SK-N-DZ (cell line): ENCODE measurements around the gene KIF25.

ENCODE experiments used
- DNase-seq: peaks from one replicate; pipeline ENCODE4 v3.0.0-alpha.2; 2015; ENCODE audit warnings: low spot score

The KIF25 gene

DNA sequence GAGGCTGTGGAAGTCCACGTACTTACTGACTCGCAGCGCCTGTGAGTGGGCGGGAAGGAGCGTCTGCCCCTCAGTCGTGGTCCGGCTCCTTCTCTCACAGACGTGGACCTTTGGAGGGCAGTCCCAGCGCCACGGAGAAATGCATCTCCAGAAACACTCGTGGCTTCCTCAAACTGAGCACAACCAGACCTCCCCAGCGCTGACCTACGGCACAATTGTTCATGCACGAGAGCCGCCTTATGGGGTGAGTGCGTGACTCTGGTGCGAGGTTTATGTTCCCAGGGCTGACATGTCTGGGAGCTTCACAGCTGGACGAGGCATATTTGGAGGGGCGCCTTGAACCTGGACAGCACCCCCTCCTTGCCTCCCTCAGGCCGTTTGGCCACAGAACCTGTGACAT lies 51.8 kb downstream of the KIF25 start:
- no peak for DNase-seq

DNA sequence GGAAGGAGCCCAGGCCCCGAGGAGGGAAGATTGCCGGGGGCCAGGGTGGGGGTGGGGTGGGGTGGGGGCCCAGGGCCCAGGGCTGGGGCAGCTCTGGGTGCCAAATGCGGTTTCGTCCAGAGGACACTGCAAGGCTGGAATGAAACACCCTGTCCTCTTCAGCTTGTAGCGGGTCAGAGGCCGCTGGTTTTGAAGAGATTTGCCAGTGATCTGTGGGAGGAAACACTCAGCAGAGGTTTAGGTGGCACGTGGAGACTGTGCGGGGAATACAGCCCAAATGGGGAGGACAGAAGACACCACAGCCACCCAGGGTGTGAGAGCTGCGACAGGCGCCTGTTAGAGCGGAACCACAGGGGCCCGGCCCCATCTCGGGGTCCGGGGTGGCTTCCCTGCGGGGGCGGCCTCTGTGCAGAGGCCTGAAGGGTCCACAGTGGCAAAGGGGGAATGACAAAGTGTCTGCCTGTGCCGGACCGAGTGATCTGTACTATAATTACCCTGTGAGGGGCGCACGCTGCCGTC lies 52.3 kb downstream of the KIF25 start:
- DNase-seq = no peak

DNA sequence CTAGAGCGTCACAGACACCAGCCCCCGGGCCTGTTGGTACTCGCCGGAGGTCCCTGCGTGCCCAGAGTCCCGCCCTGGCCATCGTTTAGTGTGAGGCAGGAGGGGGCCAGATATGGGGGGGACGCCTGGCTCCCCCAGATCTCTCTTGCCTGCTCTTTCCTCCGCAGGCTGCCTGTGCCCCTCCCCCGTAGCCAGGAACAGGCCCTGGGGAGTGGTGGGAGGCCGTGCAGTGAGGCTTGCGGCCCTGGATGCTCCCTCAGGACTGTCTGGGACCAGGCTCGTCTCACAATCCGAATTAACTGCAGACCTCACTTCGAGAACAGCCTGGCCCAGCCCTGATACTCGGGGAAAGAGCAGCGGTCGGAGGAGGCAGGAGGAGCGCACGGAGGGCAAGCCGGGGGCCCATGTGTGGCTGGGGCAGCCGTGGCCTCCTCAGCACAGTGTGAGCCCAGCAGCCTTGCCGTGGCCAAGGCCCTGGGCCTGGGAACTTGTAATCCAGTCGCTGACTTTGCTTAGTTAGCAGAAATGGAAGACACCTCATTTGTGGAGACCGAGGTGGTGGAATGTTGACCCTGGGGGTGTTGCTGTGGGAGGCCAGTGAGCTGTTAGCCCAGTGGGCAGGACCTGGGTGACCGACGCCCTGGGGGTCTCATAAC lies 52.9 kb downstream of the KIF25 start:
- no peak for DNase-seq

DNA sequence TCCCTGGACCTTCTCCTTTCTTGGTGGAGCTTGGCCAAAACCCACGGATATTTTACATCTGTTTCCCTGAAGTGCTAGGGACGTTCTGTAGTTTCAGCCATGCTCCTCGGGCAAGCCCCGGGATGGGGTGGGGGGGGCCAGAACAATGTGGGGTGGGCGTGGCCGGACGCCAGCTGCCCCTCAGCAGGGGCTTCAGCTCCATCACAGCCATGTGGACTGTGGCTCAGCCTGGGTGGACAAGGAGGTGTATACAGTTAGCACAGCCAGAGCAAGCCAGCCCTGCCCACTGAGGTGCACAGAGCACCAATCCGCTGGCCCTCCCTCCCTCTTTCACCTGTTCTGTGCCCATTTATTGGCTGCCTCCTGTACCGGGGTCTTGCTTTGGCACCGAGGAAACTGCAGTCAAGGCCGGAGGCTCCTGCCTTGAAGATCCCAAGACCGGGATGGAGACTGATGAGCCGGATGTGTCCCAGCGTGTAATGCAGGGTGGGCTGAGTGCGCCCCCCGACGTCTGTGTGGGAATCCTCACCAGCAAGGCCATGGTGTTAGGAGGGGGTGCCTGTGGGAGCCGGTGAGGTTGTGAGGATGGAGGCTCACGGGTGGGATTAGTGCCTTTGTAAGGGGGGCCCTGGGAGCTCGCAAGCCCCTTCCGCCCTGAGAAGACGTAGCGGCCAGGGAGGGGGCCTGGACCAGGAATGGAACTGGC lies 53.6 kb downstream of the KIF25 start:
- no peak for DNase-seq

DNA sequence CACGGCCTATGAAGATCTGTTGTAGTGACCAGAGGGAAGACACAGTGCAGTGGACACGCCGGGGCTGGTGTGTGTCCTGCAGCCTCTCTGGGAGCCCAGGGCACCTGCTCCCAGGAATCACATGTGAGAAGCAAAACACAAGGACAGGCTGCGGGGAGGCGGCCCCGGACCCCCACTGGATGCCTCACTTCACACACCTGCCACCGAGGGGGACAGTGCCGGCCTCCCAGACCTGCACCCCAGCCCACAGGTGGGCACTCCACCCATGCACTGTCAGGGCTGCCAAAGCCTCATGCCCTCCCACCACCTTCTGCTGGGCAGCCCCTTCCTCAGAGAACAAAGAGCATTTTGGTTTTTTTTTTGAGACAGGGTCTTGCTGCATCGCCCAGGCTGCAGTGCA lies 54.2 kb downstream of the KIF25 start:
- DNase-seq = no peak

DNA sequence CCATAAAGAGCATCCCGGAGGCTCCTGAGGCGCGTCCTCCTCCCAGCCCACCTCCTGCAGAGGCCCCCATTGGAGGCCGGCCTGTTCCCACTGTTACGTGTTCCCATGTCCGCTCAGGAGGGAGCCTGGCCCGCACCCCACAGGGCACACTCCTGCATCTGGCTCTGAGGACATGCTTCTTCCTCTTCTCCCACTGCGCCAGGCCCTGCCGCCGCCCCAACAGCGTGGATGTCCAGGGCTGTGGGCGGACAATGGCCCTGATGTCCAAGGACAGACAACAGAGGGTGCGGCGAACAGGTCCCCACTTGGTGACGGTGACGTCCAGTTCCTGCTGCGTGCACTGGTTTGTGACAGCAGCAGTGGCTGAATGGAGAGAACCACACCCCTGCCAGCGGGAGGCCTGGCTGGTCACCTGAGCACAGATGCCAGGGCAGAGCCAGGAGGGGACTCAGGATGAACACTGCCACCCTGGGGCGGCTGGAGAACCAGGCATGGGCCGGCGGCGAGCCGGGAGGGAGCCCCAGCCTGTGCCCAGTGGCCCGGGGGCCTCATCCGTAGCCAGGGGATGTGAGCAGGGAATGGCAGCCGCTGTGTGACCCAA lies 54.9 kb downstream of the KIF25 start:
- DNase-seq = no peak

DNA sequence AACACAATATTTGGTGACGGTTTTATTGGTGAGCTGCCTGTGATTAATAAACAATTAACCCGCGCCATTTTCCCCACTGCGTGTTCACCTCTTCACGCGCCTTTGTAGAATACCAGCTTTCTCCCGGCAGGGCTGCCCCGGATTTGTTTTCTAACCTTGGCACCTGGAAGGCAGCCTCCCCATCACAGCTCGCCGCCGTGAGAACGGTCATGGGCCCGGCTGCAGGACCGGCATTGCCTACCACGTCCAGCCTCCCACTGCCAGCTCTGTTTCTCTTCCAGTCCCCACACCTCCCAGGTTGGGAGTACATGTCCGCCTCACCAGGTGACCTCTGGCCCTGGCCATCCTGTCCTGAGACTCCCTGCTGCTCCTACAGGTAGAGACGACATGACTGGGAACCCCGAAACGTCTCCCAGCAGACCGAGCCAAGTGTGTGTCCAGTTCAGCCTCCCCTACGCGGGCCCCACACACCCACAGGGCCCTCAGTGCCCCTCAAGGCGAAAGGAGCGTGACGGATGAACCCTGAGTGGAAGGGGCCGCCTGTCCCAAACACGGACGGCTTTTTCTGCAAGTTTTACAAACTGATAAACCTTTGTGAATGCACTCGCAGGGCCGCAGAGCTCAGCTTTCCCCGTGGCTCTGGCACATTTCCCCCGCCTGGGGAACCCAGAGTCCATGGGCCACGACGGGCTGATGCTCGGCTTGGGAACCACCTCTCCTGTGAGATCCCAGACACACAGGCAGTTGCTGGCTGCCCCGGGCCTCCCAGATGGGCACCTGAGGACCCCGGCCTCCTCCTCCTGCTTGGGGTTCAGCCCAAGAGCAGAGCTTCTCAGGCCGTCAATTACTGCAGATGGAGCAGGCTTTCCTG lies 55.9 kb downstream of the KIF25 start:
- DNase-seq = no peak

DNA sequence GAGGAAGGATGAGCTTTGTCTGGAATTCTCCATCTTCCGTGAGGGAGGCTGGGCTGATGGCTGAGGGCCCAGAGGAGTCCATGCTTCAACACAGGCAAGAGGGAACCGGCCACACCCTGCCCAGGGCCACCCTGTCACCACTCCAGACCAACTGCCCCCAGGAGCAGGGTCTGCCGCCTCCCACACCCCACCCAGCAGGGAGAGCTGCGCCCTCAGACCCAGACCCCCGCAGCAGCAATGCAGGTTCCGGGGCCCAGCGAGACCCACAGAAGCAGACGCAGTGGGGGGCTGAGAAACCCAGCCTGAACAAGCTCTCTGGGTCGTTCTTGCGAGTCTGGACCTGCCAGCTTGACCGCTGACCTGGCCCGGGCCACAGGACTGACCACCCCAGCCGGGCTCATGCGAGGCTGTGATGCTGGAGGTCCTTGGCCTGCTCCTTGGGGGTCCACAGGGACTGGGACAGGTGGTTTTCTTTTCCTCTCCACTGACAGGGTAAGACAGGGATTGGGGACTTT lies 56.5 kb downstream of the KIF25 start:
- no peak for DNase-seq

DNA sequence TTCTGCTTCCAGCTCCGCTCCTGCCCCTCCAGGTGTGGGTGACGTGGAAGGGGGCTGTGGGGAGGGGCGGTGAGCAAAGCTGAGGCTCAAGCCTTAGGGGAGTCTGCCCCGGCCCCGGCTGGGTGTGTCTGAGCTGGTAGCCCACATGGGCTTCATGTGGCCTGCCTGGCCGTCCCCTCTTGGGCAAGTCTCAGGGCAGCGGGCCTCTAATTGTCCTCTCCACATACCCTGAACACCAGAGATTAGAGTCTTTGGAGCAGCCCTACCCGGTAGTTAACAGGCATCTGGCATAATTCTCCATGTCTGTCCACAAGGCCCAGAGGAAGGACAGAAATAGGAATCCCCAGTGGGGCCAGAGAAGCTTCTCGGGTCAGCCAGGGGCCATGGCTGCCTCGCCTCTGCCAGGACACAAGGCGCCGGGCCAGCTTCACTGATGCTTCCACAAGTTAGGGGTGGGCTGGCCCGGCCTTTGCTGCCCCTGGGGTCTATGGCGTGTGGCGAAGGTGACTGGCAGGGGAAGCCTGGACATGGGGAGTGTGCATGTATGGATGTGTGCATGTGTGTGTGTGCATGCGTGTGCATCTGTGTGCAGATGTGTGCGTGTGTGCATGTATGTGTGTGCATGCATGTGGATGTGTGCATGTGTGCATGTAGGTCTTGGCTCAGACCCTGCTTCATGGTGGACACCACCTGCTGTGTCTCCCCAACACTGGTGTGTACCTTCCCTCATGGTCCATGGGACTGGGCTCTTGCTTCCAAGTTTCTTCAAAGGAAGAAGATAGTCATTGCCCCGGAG lies 57.5 kb downstream of the KIF25 start:
- no peak for DNase-seq

DNA sequence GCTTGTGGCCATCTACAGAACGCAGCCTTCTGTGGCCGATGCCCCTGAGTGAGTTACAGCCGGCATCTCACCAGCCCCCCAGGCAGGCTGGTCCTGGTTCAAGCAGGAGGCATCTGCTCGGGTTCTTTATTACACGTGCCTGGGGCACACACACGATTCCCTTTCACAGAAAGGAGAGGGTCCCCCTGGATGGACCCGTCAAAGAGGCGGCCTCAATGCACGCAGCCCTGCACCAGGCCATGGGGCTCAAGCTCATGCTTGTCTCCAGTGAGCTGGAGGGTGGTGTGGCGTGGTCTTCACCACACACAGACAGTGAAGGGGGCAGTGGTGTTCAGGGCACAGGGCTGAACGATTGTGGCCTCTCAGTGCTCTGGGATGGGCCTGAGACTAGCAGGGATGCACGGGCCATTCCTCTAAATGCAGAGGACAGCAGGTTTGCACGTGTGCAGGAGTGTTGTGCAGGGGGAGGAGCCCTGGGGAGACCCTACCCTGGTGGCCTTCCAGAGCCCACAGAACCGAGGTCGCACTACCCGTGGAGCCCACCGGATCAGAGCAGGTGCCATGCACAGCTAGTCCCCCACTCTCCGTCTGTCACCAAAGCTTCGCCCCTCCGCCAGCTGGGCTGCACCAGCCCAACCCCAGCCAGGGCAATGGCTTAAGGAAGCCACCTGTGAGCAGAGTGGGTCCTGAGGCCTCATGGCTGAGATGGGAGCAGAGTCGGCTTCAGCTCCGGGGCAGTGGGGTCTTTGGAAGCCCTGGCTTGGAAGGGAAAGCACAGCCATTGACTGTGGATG lies 58.4 kb downstream of the KIF25 start:
- no peak for DNase-seq

DNA sequence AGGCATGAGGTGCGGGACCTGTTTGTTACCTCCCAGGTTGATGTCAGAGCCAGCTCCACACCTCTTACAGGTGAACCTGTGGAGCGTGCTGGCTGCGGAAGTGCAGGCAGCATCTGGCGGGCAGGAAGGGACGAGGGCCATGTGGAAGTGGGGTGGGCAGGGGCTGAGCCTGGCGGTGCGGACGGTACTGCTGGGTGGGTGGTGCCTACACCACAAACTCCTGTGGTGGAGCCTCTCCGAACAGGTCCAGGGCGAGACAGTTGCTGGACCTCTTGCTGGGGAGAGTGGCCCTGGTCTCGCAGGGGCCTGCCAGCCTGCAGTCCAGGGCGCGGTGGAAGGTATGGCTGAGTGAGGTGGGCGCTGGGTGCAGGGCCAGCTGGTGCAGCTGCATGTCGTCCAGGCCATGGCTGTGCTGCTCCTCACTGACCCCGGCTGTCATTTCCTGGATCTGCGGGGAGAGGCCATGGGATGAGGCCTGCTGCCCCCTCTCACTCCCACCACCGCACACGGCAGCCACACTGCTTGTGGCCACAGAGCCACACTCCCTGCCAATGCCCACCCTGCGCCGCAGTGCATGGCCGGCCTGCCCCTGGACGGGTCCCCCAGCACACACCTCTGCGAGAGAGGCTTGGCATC lies 59.5 kb downstream of the KIF25 start:
- no peak for DNase-seq

DNA sequence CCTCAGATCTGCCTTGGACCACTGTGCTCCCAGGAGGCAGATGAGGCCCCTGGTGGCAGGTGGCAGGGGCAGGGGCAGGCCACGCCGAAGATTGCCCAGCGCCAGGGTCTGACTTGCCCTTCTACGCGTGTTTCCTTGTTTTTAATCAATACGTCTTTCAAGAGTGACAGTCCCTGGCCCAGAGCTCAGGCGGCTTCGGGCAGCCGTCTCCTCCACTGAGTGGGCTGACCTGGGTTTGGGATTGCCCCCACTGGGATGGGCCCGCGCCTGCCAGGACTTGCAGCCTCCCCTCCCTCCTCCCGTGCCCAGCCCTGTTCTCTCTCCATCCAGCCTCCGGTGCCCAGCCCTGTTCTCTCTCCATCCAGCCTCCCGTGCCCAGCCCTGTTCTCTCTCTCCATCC lies 60.4 kb downstream of the KIF25 start:
- no peak for DNase-seq

DNA sequence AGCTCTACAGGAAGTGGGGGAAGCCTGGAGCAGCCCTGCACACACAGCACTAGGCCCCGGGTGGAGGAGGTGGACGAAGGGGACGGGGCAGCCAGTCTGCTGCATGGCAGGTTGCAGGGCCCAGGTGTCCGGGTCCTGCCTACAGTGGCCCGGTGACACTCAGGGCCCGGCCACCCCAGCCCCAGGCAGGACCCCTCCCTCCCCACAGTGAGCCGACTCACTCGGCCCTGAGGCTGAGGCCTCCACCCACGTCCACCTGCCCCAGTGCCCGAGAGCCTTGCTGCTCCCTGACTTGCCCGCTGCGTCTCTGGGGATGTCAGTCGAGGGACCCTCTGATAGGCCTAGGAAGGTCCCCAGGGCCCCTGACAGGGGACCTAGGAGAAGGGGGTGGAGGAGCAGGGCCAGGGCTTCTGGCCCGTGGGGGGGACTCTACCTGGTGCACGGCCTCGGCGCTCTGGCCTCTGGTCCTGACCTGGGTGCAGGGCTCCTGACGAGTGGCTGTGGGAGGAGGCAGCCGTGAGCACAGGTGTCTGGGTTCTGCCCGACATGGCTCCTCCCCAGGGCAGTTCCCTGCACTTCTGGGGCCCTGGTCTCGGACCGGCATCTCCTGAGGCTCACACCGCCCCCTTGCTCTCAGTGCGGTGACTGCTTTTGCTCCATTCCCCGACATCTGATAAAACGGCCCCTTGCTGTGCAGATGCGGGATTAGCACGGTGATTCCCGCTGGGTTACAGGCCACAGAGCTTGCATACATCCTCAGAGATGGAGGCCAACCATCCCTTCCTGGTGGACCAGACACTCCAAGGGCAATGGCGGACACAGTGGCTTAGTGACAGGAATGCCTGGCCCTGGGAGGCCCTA lies 61.5 kb downstream of the KIF25 start:
- DNase-seq = no peak

DNA sequence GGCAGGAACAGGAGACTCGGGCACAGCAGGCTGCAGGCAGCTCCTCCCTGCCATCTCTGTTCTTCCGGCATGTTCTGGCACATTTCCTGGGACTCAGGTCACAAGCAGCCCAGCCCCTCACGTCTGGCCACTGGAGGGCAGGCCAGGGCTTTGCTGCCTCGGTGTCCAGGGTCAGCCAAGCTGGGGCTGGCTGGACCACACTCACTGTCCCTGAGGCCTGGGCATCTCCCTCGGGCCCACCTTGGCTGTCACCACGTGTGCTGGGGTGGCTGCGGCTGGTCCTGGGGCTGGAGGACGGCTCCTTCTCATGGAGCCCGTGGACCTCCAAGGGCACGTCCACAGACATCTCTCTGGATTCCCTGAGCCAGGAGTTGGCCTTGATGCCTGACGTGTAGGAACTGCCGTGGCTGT lies 63.1 kb downstream of the KIF25 start:
- peak; percentile 44 for DNase-seq

DNA sequence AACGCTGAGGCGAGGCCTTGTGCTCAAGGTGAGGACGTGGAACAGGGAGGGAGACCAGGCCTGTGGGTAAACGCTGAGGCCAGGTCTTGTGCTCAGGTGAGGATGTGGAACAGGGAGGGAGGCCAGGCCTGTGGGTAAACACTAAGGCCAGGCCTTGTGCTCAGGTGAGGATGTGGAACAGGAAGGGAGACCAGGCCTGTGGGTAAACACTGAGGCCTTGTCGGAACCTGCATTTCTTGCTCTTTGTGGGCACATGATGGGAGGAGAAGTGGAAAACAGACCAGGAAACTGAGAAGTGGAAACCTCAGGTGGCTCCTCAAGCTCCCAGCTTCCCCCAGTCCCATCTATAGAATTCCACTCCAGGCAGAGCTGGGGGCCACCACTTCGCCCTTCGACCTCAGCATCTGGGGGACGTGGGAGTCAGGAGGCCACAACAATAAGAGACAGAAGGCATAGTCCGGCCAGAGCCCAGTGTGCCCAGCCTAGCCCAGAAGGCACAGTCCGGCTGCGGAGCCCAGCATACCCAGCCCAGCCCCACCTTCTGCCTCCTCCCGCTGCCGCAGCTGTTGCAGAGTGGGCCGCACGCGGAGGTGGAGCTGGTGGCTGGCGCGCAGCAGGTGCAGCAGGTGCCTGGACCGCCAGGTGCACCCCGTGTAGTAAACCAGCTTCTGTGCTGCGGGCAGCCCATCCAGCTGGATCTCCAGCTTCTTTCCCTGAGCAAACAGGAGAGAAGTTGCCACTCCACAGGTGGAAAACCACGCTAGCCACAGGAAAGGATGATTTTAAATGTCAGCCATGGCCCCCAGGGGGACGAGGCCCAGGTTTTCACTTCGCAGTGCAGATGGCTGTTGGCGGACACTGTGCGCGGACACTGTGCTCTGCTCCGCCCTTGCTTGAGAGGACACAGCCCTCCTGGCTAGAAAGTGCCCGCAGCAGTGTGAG lies 64.1 kb downstream of the KIF25 start:
- no peak for DNase-seq

DNA sequence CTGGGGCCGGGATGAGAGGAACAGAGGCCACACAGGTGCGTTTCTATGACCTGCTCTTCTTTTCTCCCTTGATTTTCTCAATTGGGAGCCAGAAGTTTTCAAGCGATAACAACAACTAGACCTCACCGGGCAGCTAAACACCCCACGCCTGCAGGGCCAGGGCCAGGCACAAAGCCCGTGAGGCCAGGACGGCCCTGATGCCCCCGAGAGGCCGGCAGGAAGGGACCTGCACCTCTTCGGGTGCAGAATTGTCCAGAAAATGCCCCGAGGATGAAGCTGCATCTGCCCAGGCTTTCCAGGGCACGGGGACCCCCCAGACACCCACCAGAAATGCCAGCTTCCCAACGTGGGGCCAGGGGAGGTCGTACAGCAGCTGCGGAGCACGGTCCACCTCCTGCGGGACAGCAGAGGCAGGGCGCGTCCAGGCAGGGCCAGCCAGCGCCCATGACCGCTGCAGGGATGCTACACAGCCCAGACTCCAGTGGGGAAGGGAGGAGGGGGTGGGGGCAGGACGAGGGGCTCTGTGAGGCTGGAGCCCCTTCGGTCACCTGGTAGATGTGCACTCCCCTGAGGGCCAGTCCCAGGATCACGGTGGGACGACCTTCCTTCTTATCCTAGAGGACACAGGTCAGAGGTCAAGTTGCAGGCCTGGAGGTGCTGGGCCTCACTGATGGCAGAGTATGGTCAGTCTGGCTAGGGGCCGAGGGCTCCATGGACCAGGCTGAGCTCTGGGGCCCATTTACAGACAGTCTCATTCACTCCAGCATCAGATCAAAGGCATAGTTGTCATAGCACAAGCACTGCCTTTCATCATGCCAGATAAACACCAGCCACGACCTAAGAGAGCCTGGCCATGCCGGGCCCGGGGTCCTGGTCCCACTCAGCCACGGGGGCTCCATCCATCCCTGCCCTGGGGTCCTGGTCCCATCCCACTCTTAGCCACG lies 65.1 kb downstream of the KIF25 start:
- DNase-seq = no peak
